NCI-H146 treated with DMSO at 0.1 percent for 48 hours (cell line): ENCODE measurements around the gene ZNF485.
"Not testable (repeated sequence)": the region's sequence is repeated elsewhere in the genome, so short reads cannot be mapped to it uniquely, and the experiment has no call there.

Source experiments
- DNase-seq: peaks from one replicate; lab custom pipeline; 2025; ENCODE audit not compliant: unreplicated experiment; lab: John Stamatoyannopoulos, UW

Gene ZNF485

GRCh38 chr10:43601576-43601975 lies 4.7 kb upstream of the ZNF485 start:
- not testable (repeated sequence) for DNase-seq

- no peak for DNase-seq
Observed at GRCh38 chr10:43605850-43606322, 352 bp upstream of the ZNF485 start.

- DNase-seq: no peak
Observed at GRCh38 chr10:43607199-43607573, 948 bp downstream of the ZNF485 start.

- no peak for DNase-seq
Observed at GRCh38 chr10:43610636-43611035, 4.4 kb downstream of the ZNF485 start.

- DNase-seq: no peak
Observed at GRCh38 chr10:43616697-43617370, 10.6 kb downstream of the ZNF485 start.

GRCh38 chr10:43619368-43619767 lies 13.1 kb downstream of the ZNF485 start:
- DNase-seq: no peak

GRCh38 chr10:43622038-43622437 lies 15.8 kb downstream of the ZNF485 start:
- no peak for DNase-seq

- DNase-seq: no peak
Observed at GRCh38 chr10:43623351-43623750, 17.1 kb downstream of the ZNF485 start.

- no peak for DNase-seq
Observed at GRCh38 chr10:43627942-43628341, 21.7 kb downstream of the ZNF485 start.

GRCh38 chr10:43628956-43629355 lies 22.7 kb downstream of the ZNF485 start:
- DNase-seq: no peak

GRCh38 chr10:43635816-43636215 lies 29.6 kb downstream of the ZNF485 start:
- DNase-seq: not testable (repeated sequence)

- no peak for DNase-seq
Observed at GRCh38 chr10:43640603-43641002, 34.4 kb downstream of the ZNF485 start.

GRCh38 chr10:43644252-43644651 lies 38.0 kb downstream of the ZNF485 start:
- no peak for DNase-seq

- DNase-seq: no peak
Observed at GRCh38 chr10:43645866-43646265, 39.6 kb downstream of the ZNF485 start.

- DNase-seq: no peak
Observed at GRCh38 chr10:43647576-43647975, 41.3 kb downstream of the ZNF485 start.

GRCh38 chr10:43648095-43648397 lies 41.8 kb downstream of the ZNF485 start:
- DNase-seq: no peak

- DNase-seq: peak; percentile 69
Observed at GRCh38 chr10:43648398-43649184, 42.4 kb downstream of the ZNF485 start, which contains the start of gene ZNF32. TSS of gene ZNF32 (minus strand) at chr10:43648881. CDS start at chr10:43646133, 2,748 bp downstream.

GRCh38 chr10:43649185-43649523 lies 42.9 kb downstream of the ZNF485 start:
- no peak for DNase-seq

- DNase-seq: no peak
Observed at GRCh38 chr10:43653746-43654145, 47.5 kb downstream of the ZNF485 start.

GRCh38 chr10:43655311-43655710 lies 49.1 kb downstream of the ZNF485 start:
- DNase-seq: no peak

- DNase-seq: no peak
Observed at GRCh38 chr10:43658227-43658626, 52.0 kb downstream of the ZNF485 start.

- DNase-seq: no peak
Observed at GRCh38 chr10:43665054-43665453, 58.8 kb downstream of the ZNF485 start.

- DNase-seq: no peak
Observed at GRCh38 chr10:43666552-43666951, 60.3 kb downstream of the ZNF485 start.
